ENCODE measurements around the gene LRP2. TPM values are rescaled to one million over a fixed set of nuclear protein-coding genes. Genes with fewer than 3 reads are reported as not detected.

Gene LRP2
- total and polyA plus RNA-seq, 2 of the 8 experiments (the other 6 are each of a cell fraction or from before 2014, with no cell fraction given), result 2.0 to 2.9 TPM

- Histone ChIP-seq H3K18ac (ENCODE audit: extremely low read depth, low read length) (no peak overlapping the region), H3K56ac (replicated peaks; ENCODE audit: insufficient read length, low read depth, low read length) (no peak overlapping the region), H2AFZ (ENCODE audit: low read length) (peak overlapping the region; percentile 93), H3K4ac (replicated peaks; ENCODE audit: insufficient read length, low read depth, low read length) (no peak overlapping the region), H3K23ac (ENCODE audit: insufficient read length) (no peak overlapping the region), H3K9ac (replicated peaks in 1 of 4; ENCODE audit: extremely low read depth in 1 of 4, low read depth in 3 of 4, low read length in 3 of 4) (no peak overlapping the region), H3K4me3 (ENCODE audit: extremely low read depth in 1 of 4, insufficient read depth in 2 of 4, low read depth in 3 of 4, low read length in 4 of 4) (peak overlapping the region in 2 of 4 experiments; percentile 5 to 35; a peak in 2 of 8 replicates), H3K79me1 (ENCODE audit: low read depth, low read length) (no peaks in the 10 kb centered on the region), H3K4me1 (replicated peaks in 1 of 4; ENCODE audit: control insufficient read depth in 3 of 4, insufficient read depth in 4 of 4, low read length in 3 of 4) (peaks cover 0 to 6% (median 3%) of the 10 kb centered on the region in 4 experiments; a peak in 3 of 7 replicates), H2BK5ac (ENCODE audit: low read depth, low read length) (no peak overlapping the region), H3K23me2 (ENCODE audit: low read depth, low read length) (no peaks in the 10 kb centered on the region), H2AK5ac (ENCODE audit: low read depth, low read length) (no peak overlapping the region), H3K27ac (ENCODE audit: low read depth, low read length) (no peak overlapping the region), H4K5ac (ENCODE audit: insufficient read length, low read depth, low read length) (no peak overlapping the region), H2BK20ac (ENCODE audit: low read length) (no peak overlapping the region), H3K4me2 (ENCODE audit: insufficient read depth in 1 of 2, low read depth in 2 of 2, low read length in 2 of 2) (peak overlapping the region in 1 of 2 experiments; percentile 46; a peak in 1 of 4 replicates), H3K9me3 (ENCODE audit: insufficient read depth in 2 of 2, low read depth in 1 of 2, low read length in 1 of 2) (no peaks in the 10 kb centered on the region), H4K20me1 (replicated peaks in 1 of 2; ENCODE audit: control insufficient read depth in 1 of 2, insufficient read depth in 2 of 2, low read length in 2 of 2) (no peaks in the 10 kb centered on the region), H2BK15ac (ENCODE audit: low read length) (peak overlapping the region; percentile 31; the same call in 1 of the 2 replicates), H2BK120ac (replicated peaks; ENCODE audit: low read depth, low read length) (no peak overlapping the region), H4K8ac (ENCODE audit: extremely low read depth, insufficient read depth, low read length) (no peak overlapping the region), H4K91ac (replicated peaks; ENCODE audit: insufficient read length, low read length) (no peak overlapping the region), H3K27me3 (replicated peaks in 1 of 4; ENCODE audit: control insufficient read depth in 3 of 4, extremely low read depth in 1 of 4, insufficient read depth in 3 of 4, low read length in 3 of 4) (no peaks in the 10 kb centered on the region), H2BK12ac (ENCODE audit: low read depth, low read length) (no peak overlapping the region), H3K36me3 (ENCODE audit: control insufficient read depth in 2 of 4, insufficient read depth in 4 of 4, low read length in 3 of 4) (no peaks in the 10 kb centered on the region), H3K79me2 (ENCODE audit: control insufficient read depth in 1 of 2, insufficient read depth in 2 of 2, low read length in 2 of 2) (no peaks in the 10 kb centered on the region), H3K14ac (ENCODE audit: insufficient read length) (no peak overlapping the region)
- FAIRE-seq (peak; percentile 50), DNase-seq (ENCODE audit: low read depth in 1 of 2, low spot score in 2 of 2) (peak; percentile 49 to 89)
- WGBS, 2 experiments (ENCODE audit: extremely low coverage in 1 of 2, insufficient coverage in 1 of 2, insufficient read length in 1 of 2, insufficient replicate concordance in 2 of 2, low coverage in 1 of 2, low lambda C conversion rate in 2 of 2, missing lambda C conversion rate in 1 of 2), result 52% methylated on average over 21 of the region's 21 CpGs; no CpG with 5 or more reads in 1 of the 2 experiments
- POLR2A ChIA-PET (ENCODE audit: partially characterized antibody), result interaction anchor here (0.7 kb wide), 1 partner anchor 22 kb away, joined by 4 read pairs; no protein-coding TSS in a partner anchor
- CTCF ChIA-PET (ENCODE audit: partially characterized antibody), result interaction anchor here (0.7 to 6.2 kb wide), 41 partner anchors 10 to 366 kb away, joined by 3 to 74 read pairs (median 4); no protein-coding TSS in a partner anchor
- TF ChIP-seq CHD2 (IDR thresholded peaks at IDR 0.05; ENCODE audit: low read length) (no peak), TBP (IDR thresholded peaks at IDR 0.05; ENCODE audit: low read depth, low read length) (0 out of 2 replicates have a peak, but pooled peaks have one; percentile 9), RAD21 (IDR thresholded peaks at IDR 0.05 in 1 of 2, conservative IDR thresholded peaks at IDR 0.05 in 1 of 2; ENCODE audit: low read depth in 2 of 2, low read length in 2 of 2) (peak; percentile 94 to 95), ASH2L (IDR thresholded peaks at IDR 0.05; ENCODE audit: low read length) (peak; percentile 26), MAFK (IDR thresholded peaks at IDR 0.05; ENCODE audit: low read depth, low read length) (no peak), SP4 (IDR thresholded peaks at IDR 0.05; ENCODE audit: low read length) (0 out of 2 replicates have a peak, but pooled peaks have one; percentile 44), USF2 (IDR thresholded peaks at IDR 0.05; ENCODE audit: low read length) (no peak), TCF12 (IDR thresholded peaks at IDR 0.05; ENCODE audit: low read depth, low read length) (0 out of 2 replicates have a peak, but pooled peaks have one; percentile 32)
These were observed 252.6 kb downstream of the LRP2 start for GRCh38 chr2:169109502-169110409.

All from H1 (cell line).